Activated CD4-positive, CD25-positive, alpha-beta regulatory T cell treated with anti-CD3 and anti-CD28 coated beads, Interleukin-2, amount 50 U/mL, for 16 hours (primary cell): Measurements from ENCODE around the gene ALKAL2.
"Not testable (repeated sequence)": the region's sequence is repeated elsewhere in the genome, so short reads cannot be mapped to it uniquely, and the experiment has no call there.

Experiments
- DNase-seq: peaks from one replicate; pipeline ENCODE4 v3.0.0-alpha.2; 2020; ENCODE audit warnings: low read depth, low spot score

ALKAL2 gene

GRCh38 chr2:287911-288757, at the start of gene ALKAL2:
Gene ALKAL2, minus strand, starts transcription at chr2:288091. Its CDS starts 256 bp downstream, at chr2:287835.
- no peak for DNase-seq

- not testable (repeated sequence) for DNase-seq
Observed at GRCh38 chr2:336949-337348, 49.1 kb upstream of the ALKAL2 start.

- no peak for DNase-seq
Observed at GRCh38 chr2:336360-336759, 48.5 kb upstream of the ALKAL2 start.

- no peak for DNase-seq
Observed at GRCh38 chr2:332592-332991, 44.7 kb upstream of the ALKAL2 start.

GRCh38 chr2:328761-329160, 40.9 kb upstream of the ALKAL2 start:
- DNase-seq = no peak

GRCh38 chr2:323035-323434, 35.1 kb upstream of the ALKAL2 start:
- DNase-seq = no peak

- DNase-seq = no peak
Observed at GRCh38 chr2:322326-322725, 34.4 kb upstream of the ALKAL2 start.

- DNase-seq = no peak
Observed at GRCh38 chr2:320561-320960, 32.7 kb upstream of the ALKAL2 start.

- DNase-seq = no peak
Observed at GRCh38 chr2:319059-319600, 31.2 kb upstream of the ALKAL2 start.

- no peak for DNase-seq
Observed at GRCh38 chr2:317501-318424, 29.9 kb upstream of the ALKAL2 start.

GRCh38 chr2:316381-316780, 28.5 kb upstream of the ALKAL2 start:
- DNase-seq = no peak

GRCh38 chr2:315925-316324, 28.0 kb upstream of the ALKAL2 start:
- DNase-seq = not testable (repeated sequence)

GRCh38 chr2:314561-315336, 26.9 kb upstream of the ALKAL2 start:
- DNase-seq = no peak

GRCh38 chr2:313991-314390, 26.1 kb upstream of the ALKAL2 start:
- DNase-seq = no peak

- no peak for DNase-seq
Observed at GRCh38 chr2:310994-311393, 23.1 kb upstream of the ALKAL2 start.

GRCh38 chr2:309954-310510, 22.1 kb upstream of the ALKAL2 start:
- DNase-seq = no peak

GRCh38 chr2:309148-309953, 21.5 kb upstream of the ALKAL2 start:
- DNase-seq = no peak

GRCh38 chr2:305366-305765, 17.5 kb upstream of the ALKAL2 start:
- no peak for DNase-seq

- no peak for DNase-seq
Observed at GRCh38 chr2:296354-296753, 8.5 kb upstream of the ALKAL2 start.

GRCh38 chr2:295090-295489, 7.2 kb upstream of the ALKAL2 start:
- no peak for DNase-seq
